GM12874 (cell line): ENCODE results near the gene SPIRE2.

ENCODE experiments used
- CTCF ChIP-seq: IDR thresholded peaks from 2 replicates; pipeline ENCODE4 v1.5.1; 2011; ENCODE audit warnings: low read depth, mild to moderate bottlenecking, control low read depth, low read length, moderate library complexity; ENCODE audit not compliant: insufficient read depth

The SPIRE2 gene

DNA sequence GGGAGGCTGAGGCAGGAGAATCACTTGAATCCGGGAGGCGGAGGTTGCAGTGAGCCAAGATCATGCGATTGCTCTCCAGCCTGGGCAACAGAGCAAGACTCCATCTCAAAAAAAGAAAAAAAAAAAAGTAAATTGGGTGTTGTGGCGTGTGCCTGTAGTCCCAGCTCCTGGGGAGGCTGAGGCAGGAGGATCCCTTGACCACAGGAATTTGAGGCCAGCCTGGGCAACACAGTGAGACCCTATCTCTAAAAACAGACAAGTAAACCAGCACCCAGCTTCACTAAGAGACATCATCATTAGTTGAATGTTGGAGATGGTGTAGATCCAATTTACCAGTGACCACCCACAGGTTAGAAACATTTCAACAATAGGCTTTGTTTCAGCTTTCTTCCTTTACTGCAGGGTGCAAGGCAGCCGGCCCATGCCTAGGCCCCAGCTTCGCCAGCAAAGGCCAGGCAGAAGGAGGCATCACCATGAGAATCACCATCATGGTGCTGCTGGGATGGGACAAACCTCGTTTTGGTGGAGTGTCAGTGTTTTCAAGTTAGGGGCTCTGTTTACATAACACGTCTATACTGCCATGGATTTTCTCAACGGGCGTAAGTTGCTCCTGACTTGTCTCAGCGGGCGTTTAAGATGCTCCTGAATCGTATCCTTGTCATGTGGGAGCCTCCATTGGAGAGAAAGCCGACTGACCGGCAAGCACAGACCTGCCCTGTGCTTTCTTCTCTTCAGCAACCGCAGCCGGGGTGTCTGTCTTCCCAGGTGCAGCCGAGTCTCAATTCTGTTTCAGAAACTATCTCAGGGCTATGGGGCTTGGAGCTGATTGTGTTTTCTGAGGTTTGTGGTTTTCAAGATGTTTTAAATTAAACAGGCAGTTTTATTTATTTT is 52.4 kb downstream of the SPIRE2 start:
- TF ChIP-seq CTCF: no peak

GRCh38 chr16:89881368-89881730 is 53.1 kb downstream of the SPIRE2 start:
- TF ChIP-seq CTCF: no peak

DNA sequence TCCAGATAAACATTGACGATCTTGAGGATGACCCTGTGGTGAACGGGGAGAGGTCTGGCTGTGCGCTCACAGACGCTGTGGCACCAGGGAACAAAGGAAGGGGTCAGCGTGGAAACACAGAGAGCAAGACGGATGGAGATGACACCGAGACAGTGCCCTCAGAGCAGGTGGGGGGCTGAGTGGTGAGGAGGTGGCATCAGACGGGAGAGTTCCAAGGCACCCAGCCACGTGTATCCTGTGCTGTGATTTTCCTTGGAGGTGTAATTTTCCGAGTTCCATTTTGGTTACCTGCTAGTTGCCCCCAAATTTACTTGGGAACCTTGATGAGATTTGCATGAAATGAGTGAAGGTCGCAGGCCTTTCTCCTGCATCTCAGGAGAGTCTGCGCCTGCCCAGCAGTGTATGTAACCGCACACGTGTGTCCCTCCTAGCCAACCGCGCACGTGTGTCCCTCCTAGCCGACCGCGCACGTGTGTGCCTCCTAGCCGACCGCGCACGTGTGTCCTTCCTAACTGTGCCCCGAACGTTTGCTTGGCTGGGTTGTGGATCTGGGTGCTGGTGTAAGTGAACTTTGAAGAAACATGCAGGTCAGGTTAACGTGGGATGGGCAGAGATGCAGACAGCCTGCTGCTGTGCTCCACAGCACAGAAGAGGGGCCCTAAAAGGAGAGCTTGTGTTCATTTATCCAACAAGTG is 55.2 kb downstream of the SPIRE2 start:
- TF ChIP-seq CTCF: no peak

DNA sequence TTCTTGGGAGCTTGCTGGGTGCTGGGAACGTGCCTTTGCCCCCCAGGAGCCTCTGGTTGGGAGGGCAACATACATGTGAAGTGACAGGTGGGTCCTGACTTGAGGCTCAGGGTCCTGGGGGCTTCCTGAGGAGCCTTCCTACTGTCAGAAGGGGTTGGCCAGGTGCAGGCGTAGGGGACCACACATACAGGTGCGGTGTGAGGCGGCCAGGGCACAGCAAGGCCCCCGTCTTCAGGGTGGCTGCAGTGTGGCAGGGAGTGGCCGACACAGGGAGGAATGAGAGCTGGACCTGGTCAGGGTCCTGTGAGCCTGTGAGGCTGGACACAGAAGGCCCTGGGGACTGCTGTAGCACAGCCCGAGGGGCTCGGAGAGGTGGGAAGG is 55.8 kb downstream of the SPIRE2 start:
- no peak for TF ChIP-seq CTCF

DNA sequence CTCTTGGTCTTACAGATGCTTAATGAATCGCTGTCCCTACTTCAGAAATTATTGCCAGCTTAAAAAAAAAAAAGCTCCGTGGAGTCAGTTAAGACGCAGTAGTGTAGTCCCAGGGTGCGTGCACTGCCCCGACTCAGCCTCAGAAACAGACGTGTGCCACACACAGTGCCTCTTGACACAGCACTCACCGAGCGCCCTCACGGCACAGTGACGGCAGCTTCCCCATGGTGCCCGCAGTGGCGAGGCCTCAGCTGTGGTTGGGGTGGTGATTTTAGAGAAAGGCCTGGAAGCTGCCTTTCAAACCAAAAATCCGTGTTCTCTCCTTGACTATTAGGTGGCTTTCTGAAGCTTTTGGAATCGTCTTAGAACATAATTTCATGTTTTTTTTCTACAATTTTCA is 59.0 kb downstream of the SPIRE2 start:
- TF ChIP-seq CTCF: no peak

DNA sequence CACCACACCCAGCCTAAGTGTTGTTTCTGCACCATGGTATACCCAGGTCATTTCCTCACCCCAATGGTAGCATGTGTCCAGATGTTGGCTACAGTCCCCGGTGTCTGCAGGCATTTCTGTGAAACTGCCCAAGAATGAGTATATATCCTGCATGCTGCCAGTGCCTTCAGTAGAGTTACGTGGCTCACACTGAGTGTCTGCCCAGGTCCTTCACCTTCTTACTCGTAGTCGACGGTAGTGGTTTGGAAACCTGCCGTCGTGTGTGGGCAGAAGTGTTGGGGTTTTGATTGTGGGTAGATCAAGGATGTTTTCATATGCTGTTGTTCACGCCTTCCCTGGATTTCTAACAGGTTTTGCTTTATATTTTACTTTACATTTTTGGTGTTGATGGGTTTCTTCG is 61.9 kb downstream of the SPIRE2 start:
- no peak for TF ChIP-seq CTCF

DNA sequence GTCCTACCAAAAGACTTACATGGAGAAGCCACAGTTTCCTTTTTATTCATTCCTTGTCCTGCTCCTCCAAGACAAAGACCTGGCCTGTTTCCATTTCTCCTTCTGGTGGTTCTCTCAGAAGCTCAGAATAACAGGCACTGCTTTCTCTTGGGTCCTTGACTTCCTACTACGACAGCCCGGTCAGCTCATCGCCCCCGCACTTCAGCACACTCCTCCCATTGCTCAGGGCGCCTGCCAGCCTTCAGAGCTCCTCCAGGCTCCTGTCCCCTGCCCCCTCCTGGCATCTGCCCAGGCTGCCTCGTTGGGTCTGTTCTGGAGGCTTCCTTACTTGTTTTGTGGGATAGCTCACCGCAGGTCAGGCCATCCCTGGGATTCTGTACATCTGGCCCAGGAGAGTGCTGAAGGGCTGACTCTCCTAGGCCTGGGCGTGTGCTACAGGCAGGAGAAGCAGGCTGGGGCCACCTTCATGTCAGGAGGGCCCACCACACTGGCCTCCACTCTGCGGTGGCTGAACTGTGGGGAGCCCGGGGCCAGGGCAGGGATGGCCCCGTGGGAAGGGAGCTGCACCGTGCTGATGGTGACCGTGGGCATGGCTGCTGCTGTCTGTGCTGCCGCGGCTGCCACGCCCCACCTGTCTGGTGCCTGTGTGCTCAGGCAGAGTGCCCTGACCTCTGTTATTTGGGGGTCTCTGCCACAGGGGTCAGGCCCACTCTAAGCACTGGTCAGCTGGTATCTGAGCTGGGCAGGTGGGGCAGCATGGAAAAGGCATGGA is 62.8 kb downstream of the SPIRE2 start:
- TF ChIP-seq CTCF: no peak
